GM21576 (cell line): ENCODE measurements around the gene DDX11.
"Not testable (repeated sequence)": the region's sequence is repeated elsewhere in the genome, so short reads cannot be mapped to it uniquely, and the experiment has no call there.

ENCODE experiments used
- ATAC-seq: cut with Tn5 transposase; IDR thresholded peaks from one replicate; pipeline ENCODE4 v1.9.1; 2021; ENCODE audit warnings: mild to moderate bottlenecking, moderate library complexity; ENCODE audit not compliant: unreplicated experiment

The DDX11 gene

GRCh38 chr12:31121022-31121728 is 47.5 kb downstream of the DDX11 start:
- not testable (repeated sequence) for ATAC-seq

GRCh38 chr12:31122481-31122880 is 48.8 kb downstream of the DDX11 start:
- no peak for ATAC-seq

GRCh38 chr12:31124158-31124557 is 50.5 kb downstream of the DDX11 start:
- ATAC-seq: not testable (repeated sequence)

GRCh38 chr12:31125171-31125570 is 51.5 kb downstream of the DDX11 start:
- not testable (repeated sequence) for ATAC-seq

- not testable (repeated sequence) for ATAC-seq
Observed at GRCh38 chr12:31127209-31127848, 53.7 kb downstream of the DDX11 start.

- not testable (repeated sequence) for ATAC-seq
Observed at GRCh38 chr12:31136581-31136980, 62.9 kb downstream of the DDX11 start.

GRCh38 chr12:31144768-31145167 is 71.1 kb downstream of the DDX11 start:
- not testable (repeated sequence) for ATAC-seq

- ATAC-seq: not testable (repeated sequence)
Observed at GRCh38 chr12:31145296-31145695, 71.6 kb downstream of the DDX11 start.

- ATAC-seq: not testable (repeated sequence)
Observed at GRCh38 chr12:31147415-31147814, 73.8 kb downstream of the DDX11 start.

- not testable (repeated sequence) for ATAC-seq
Observed at GRCh38 chr12:31150766-31151165, 77.1 kb downstream of the DDX11 start.
